SK-N-SH treated with all-trans-retinoic acid at 6 μM for 48 hours (cell line): ENCODE results near the gene SEPHS2.
"Not testable (repeated sequence)": the region's sequence is repeated elsewhere in the genome, so short reads cannot be mapped to it uniquely, and the experiment has no call there.

ENCODE experiments used
- ATAC-seq: fragments of 200-7000 bp; cut with Tn5 transposase; 3 replicates; pipeline ENCODE4 v1.9.1; 2020; ENCODE audit warnings: mild to moderate bottlenecking, moderate library complexity
- ARNTL ChIP-seq: fragments of 450-650 bp; formaldehyde crosslinking; IDR thresholded peaks from 2 replicates; pipeline ENCODE4 v1.5.0; 2020; ENCODE audit warnings: low read depth, mild to moderate bottlenecking, moderate library complexity, borderline replicate concordance
- BACH2 ChIP-seq: fragments of 250-450 bp; sonication (Bioruptor Pico); IDR thresholded peaks from 2 replicates; pipeline ENCODE4 v1.9.0; 2021; ENCODE audit warnings: mild to moderate bottlenecking, borderline replicate concordance
- CSDC2 ChIP-seq: fragments of 250-450 bp; sonication (Bioruptor Pico); IDR thresholded peaks from 2 replicates; pipeline ENCODE4 v1.5.0; 2020; ENCODE audit warnings: mild to moderate bottlenecking, moderate library complexity
- ESRRG ChIP-seq: fragments of 250-450 bp; sonication (Bioruptor Pico); IDR thresholded peaks from 2 replicates; pipeline ENCODE4 v1.6.1; 2021; ENCODE audit warnings: mild to moderate bottlenecking
- ISL1 ChIP-seq: fragments of 250-450 bp; sonication (Bioruptor Pico); IDR thresholded peaks from 2 replicates; pipeline ENCODE4 v2.1.2; 2022; ENCODE audit warnings: mild to moderate bottlenecking, moderate library complexity
- OSR1 ChIP-seq: fragments of 250-450 bp; sonication (Bioruptor Pico); IDR thresholded peaks from 2 replicates; pipeline ENCODE4 v1.8.0; 2022; ENCODE audit warnings: moderate library complexity, mild to moderate bottlenecking, inconsistent platforms
- PPARA ChIP-seq: fragments of 250-450 bp; sonication (Bioruptor Pico); IDR thresholded peaks from 2 replicates; pipeline ENCODE4 v1.5.0; 2020; ENCODE audit warnings: mild to moderate bottlenecking, borderline replicate concordance
- RARB ChIP-seq: fragments of 250-450 bp; sonication (Bioruptor Pico); IDR thresholded peaks from 2 replicates; pipeline ENCODE4 v1.8.0; 2021; ENCODE audit warnings: mild to moderate bottlenecking, moderate library complexity
- SNAI2 ChIP-seq: fragments of 250-450 bp; sonication (Bioruptor Pico); IDR thresholded peaks from 2 replicates; pipeline ENCODE4 v1.5.0; 2020; ENCODE audit warnings: mild to moderate bottlenecking, moderate library complexity
- TCF4 ChIP-seq: fragments of 250-450 bp; sonication (Bioruptor Pico); IDR thresholded peaks from 2 replicates; pipeline ENCODE4 v1.8.0; 2021; ENCODE audit warnings: mild to moderate bottlenecking, moderate library complexity, borderline replicate concordance
- TOX ChIP-seq: fragments of 250-450 bp; sonication (Bioruptor Pico); IDR thresholded peaks from 2 replicates; pipeline ENCODE4 v1.8.0; 2021; ENCODE audit warnings: mild to moderate bottlenecking, moderate library complexity, borderline replicate concordance
- TSHZ2 ChIP-seq: fragments of 250-450 bp; sonication (Bioruptor Pico); IDR thresholded peaks from 2 replicates; pipeline ENCODE4 v1.5.0; 2020; ENCODE audit warnings: mild to moderate bottlenecking, moderate library complexity
- ZC3H10 ChIP-seq: fragments of 250-450 bp; sonication (Bioruptor Pico); IDR thresholded peaks from 2 replicates; pipeline ENCODE4 v1.5.1; 2021; ENCODE audit warnings: mild to moderate bottlenecking, moderate library complexity
- ZFP3 ChIP-seq: fragments of 250-450 bp; sonication (Bioruptor Pico); IDR thresholded peaks from 2 replicates; pipeline ENCODE4 v1.5.0; 2020; ENCODE audit warnings: mild to moderate bottlenecking, moderate library complexity
- ZFP30 ChIP-seq: fragments of 450-650 bp; formaldehyde crosslinking; IDR thresholded peaks from 2 replicates; pipeline ENCODE4 v1.5.0; 2022; ENCODE audit warnings: mild to moderate bottlenecking, moderate library complexity
- ZNF565 ChIP-seq: fragments of 450-650 bp; formaldehyde crosslinking; conservative IDR thresholded peaks from 2 replicates; pipeline ENCODE4 v1.5.0; 2020; ENCODE audit warnings: low read depth, mild to moderate bottlenecking, moderate library complexity
- ZNF70 ChIP-seq: fragments of 450-650 bp; formaldehyde crosslinking; IDR thresholded peaks from 2 replicates; pipeline ENCODE4 v1.5.0; 2020; ENCODE audit warnings: mild to moderate bottlenecking, moderate library complexity
- ZNF8 ChIP-seq: fragments of 450-650 bp; formaldehyde crosslinking; IDR thresholded peaks from 2 replicates; pipeline ENCODE4 v1.5.0; 2020; ENCODE audit warnings: mild to moderate bottlenecking, moderate library complexity
- TF ChIP-seq, protein P1 (sequence below): fragments of 250-450 bp; sonication (Bioruptor Pico); IDR thresholded peaks from 2 replicates; pipeline ENCODE4 v1.5.1; 2021; ENCODE audit warnings: mild to moderate bottlenecking, moderate library complexity
- TF ChIP-seq, protein P2 (sequence below): fragments of 250-450 bp; sonication (Bioruptor Pico); IDR thresholded peaks from 2 replicates; pipeline ENCODE4 v1.8.0; 2020; ENCODE audit warnings: mild to moderate bottlenecking, moderate library complexity, borderline replicate concordance
- TF ChIP-seq, protein P3 (sequence below): fragments of 250-450 bp; sonication (Bioruptor Pico); IDR thresholded peaks from 2 replicates; pipeline ENCODE4 v1.5.1; 2020; ENCODE audit warnings: low read depth, mild to moderate bottlenecking, moderate library complexity

Gene SEPHS2

DNA sequence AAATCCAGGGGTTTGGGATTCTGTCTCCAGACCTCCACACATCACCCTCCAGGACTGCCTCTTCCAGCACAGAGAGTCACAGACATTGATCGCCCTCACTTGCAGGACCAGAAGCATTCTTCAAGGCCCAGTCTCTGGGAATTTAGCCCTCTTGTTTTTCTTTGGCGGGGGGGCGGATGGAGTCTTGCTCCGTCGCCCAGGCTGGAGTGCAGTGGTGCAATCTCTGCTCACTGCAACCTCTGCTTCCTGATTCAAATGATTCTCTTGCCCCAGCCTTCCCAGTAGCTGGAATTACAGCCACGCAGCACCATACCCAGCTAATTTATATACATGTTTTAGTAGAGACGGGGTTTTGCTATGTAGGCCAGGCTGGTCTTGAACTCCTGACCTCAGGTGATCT is 18.4 kb upstream of the SEPHS2 start:
- TF ChIP-seq ZFP30 (CRISPR knock-in tag) (no peak), TOX (CRISPR knock-in tag) (no peak), ISL1 (CRISPR knock-in tag) (no peak), TCF4 (no peak), ZFP3 (CRISPR knock-in tag) (no peak), ESRRG (no peak), ZNF565 (no peak), PPARA (no peak), RARB (CRISPR knock-in tag) (no peak), ZC3H10 (CRISPR knock-in tag) (no peak), BACH2 (CRISPR knock-in tag) (no peak), OSR1 (CRISPR knock-in tag) (no peak), TSHZ2 (no peak), SNAI2 (CRISPR knock-in tag) (no peak), ARNTL (no peak)
- TF ChIP-seq, protein P1, sequence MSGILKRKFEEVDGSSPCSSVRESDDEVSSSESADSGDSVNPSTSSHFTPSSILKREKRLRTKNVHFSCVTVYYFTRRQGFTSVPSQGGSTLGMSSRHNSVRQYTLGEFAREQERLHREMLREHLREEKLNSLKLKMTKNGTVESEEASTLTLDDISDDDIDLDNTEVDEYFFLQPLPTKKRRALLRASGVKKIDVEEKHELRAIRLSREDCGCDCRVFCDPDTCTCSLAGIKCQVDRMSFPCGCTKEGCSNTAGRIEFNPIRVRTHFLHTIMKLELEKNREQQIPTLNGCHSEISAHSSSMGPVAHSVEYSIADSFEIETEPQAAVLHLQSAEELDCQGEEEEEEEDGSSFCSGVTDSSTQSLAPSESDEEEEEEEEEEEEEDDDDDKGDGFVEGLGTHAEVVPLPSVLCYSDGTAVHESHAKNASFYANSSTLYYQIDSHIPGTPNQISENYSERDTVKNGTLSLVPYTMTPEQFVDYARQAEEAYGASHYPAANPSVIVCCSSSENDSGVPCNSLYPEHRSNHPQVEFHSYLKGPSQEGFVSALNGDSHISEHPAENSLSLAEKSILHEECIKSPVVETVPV (CRISPR knock-in tag) = no peak
- TF ChIP-seq, protein P2, sequence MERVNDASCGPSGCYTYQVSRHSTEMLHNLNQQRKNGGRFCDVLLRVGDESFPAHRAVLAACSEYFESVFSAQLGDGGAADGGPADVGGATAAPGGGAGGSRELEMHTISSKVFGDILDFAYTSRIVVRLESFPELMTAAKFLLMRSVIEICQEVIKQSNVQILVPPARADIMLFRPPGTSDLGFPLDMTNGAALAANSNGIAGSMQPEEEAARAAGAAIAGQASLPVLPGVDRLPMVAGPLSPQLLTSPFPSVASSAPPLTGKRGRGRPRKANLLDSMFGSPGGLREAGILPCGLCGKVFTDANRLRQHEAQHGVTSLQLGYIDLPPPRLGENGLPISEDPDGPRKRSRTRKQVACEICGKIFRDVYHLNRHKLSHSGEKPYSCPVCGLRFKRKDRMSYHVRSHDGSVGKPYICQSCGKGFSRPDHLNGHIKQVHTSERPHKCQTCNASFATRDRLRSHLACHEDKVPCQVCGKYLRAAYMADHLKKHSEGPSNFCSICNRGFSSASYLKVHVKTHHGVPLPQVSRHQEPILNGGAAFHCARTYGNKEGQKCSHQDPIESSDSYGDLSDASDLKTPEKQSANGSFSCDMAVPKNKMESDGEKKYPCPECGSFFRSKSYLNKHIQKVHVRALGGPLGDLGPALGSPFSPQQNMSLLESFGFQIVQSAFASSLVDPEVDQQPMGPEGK (CRISPR knock-in tag) = no peak
- TF ChIP-seq, all 23 proteins: peak for 0
- ATAC-seq = no peak

GRCh38 chr16:30461426-30461825 is 15.8 kb upstream of the SEPHS2 start:
- ATAC-seq = not testable (repeated sequence)

- ATAC-seq = no peak
Observed at GRCh38 chr16:30459456-30459855, 13.8 kb upstream of the SEPHS2 start.

More at GRCh38 chr16:30459456-30459855, 13.8 kb upstream of the SEPHS2 start:
- no peak for TF ChIP-seq ZFP30 (CRISPR knock-in tag)
- no peak for TF ChIP-seq SNAI2 (CRISPR knock-in tag)
- TF ChIP-seq, protein P2 (CRISPR knock-in tag) = no peak
- no peak for TF ChIP-seq ISL1 (CRISPR knock-in tag)
- no peak for TF ChIP-seq PPARA
- no peak for TF ChIP-seq ZFP3 (CRISPR knock-in tag)
- no peak for TF ChIP-seq ARNTL
- TF ChIP-seq ZNF565 = no peak
- no peak for TF ChIP-seq RARB (CRISPR knock-in tag)
- no peak for TF ChIP-seq OSR1 (CRISPR knock-in tag)
- TF ChIP-seq, protein P3, sequence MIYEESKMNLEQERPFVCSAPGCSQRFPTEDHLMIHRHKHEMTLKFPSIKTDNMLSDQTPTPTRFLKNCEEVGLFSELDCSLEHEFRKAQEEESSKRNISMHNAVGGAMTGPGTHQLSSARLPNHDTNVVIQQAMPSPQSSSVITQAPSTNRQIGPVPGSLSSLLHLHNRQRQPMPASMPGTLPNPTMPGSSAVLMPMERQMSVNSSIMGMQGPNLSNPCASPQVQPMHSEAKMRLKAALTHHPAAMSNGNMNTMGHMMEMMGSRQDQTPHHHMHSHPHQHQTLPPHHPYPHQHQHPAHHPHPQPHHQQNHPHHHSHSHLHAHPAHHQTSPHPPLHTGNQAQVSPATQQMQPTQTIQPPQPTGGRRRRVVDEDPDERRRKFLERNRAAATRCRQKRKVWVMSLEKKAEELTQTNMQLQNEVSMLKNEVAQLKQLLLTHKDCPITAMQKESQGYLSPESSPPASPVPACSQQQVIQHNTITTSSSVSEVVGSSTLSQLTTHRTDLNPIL (CRISPR knock-in tag) = no peak
- no peak for TF ChIP-seq TCF4
- TF ChIP-seq TSHZ2 = no peak
- no peak for TF ChIP-seq ZNF70 (CRISPR knock-in tag)
- TF ChIP-seq, protein P1 (CRISPR knock-in tag) = no peak
- TF ChIP-seq ZNF8 (CRISPR knock-in tag) = no peak
- TF ChIP-seq CSDC2 (CRISPR knock-in tag) = no peak
- TF ChIP-seq ESRRG = no peak
- no peak for TF ChIP-seq BACH2 (CRISPR knock-in tag)
- TF ChIP-seq ZC3H10 (CRISPR knock-in tag) = no peak
